ENCODE results near the gene PCSK5.

The PCSK5 gene

DNA sequence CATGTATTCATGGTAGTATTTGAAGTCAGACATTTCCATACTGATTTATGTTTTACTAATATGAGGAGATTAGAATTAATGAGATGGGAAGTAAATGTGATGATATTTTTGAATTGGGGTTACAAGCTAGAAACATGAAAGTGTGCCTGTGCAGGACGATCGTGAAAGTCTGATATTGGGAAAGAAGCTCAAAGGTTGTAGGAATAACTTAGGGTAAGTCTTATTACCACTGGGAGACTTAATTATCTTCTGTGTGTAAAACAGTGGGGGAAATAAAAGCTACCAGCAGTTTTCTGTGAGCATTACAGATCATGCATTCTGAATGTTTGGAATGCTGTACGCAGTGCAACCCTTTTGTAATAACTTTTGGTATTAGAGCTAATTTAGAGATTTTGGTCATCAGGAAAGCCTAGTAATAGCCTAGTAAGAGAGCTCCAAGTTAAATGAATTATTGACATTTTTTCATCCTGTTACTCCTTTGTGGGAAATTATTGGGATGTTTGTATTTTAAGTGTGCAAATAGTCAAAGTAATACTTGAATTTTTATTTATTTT is 153.9 kb downstream of the PCSK5 start:
- Histone ChIP-seq H2AFZ (ENCODE audit: low read depth, low read length) (no peak overlapping the region), H3K27me3 (ENCODE audit: insufficient read depth, low read length, poor library complexity) (no peaks in the 10 kb centered on the region), H3K4me1 (ENCODE audit: insufficient read depth, low read length) (no peaks in the 10 kb centered on the region), H3K4me2 (ENCODE audit: insufficient read depth, low read length) (no peak overlapping the region), H3K4me3 (ENCODE audit: low read depth in 1 of 2, low read length in 2 of 2) (no peak overlapping the region), H3K79me2 (ENCODE audit: insufficient read depth, low read length) (no peaks in the 10 kb centered on the region), H3K9ac (ENCODE audit: low read depth, low read length) (no peak overlapping the region), H3K36me3 (ENCODE audit: insufficient read depth, low read length) (peaks cover 6% of the 10 kb centered on the region; the same call in 1 of the 2 replicates), H3K27ac (ENCODE audit: low read length) (no peak overlapping the region), H4K20me1 (ENCODE audit: insufficient read depth, low read length) (no peaks in the 10 kb centered on the region), H3K9me3 (ENCODE audit: insufficient read depth, low read length, severe bottlenecking) (no peaks in the 10 kb centered on the region)
- no peak for TF ChIP-seq EZH2 (IDR thresholded peaks at IDR 0.05; ENCODE audit: borderline replicate concordance, low read depth, low read length, severe bottlenecking)
- TF ChIP-seq, protein P1, sequence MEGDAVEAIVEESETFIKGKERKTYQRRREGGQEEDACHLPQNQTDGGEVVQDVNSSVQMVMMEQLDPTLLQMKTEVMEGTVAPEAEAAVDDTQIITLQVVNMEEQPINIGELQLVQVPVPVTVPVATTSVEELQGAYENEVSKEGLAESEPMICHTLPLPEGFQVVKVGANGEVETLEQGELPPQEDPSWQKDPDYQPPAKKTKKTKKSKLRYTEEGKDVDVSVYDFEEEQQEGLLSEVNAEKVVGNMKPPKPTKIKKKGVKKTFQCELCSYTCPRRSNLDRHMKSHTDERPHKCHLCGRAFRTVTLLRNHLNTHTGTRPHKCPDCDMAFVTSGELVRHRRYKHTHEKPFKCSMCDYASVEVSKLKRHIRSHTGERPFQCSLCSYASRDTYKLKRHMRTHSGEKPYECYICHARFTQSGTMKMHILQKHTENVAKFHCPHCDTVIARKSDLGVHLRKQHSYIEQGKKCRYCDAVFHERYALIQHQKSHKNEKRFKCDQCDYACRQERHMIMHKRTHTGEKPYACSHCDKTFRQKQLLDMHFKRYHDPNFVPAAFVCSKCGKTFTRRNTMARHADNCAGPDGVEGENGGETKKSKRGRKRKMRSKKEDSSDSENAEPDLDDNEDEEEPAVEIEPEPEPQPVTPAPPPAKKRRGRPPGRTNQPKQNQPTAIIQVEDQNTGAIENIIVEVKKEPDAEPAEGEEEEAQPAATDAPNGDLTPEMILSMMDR (IDR thresholded peaks at IDR 0.05; ENCODE audit: borderline replicate concordance, extremely low read depth, low read length, poor library complexity, severe bottlenecking): no peak
- ATAC-seq (ENCODE audit: insufficient read depth, low read depth): no peak
- DNase-seq: no peak

DNA sequence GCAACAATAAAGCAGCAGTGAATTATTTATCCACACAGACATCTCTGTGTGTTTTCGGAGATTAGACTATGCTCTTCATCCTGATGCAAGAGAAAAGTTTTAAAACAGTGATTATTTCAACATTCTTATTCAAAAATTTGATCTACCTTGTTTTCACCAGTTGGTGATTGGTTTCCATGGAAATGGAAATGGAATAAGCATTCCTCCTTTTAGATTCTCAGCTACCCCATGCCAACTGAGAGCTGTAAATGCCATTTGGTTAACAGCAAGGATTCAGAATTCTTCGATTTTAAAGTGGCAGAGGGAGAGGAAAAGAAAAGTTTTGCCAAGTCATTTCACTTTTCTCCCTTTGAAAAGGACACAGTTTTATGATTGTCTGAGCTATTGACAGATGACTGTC is 154.7 kb downstream of the PCSK5 start:
- no peak for TF ChIP-seq EZH2 (IDR thresholded peaks at IDR 0.05; ENCODE audit: borderline replicate concordance, low read depth, low read length, severe bottlenecking)
- TF ChIP-seq, protein P1 (IDR thresholded peaks at IDR 0.05; ENCODE audit: borderline replicate concordance, extremely low read depth, low read length, poor library complexity, severe bottlenecking): no peak

DNA sequence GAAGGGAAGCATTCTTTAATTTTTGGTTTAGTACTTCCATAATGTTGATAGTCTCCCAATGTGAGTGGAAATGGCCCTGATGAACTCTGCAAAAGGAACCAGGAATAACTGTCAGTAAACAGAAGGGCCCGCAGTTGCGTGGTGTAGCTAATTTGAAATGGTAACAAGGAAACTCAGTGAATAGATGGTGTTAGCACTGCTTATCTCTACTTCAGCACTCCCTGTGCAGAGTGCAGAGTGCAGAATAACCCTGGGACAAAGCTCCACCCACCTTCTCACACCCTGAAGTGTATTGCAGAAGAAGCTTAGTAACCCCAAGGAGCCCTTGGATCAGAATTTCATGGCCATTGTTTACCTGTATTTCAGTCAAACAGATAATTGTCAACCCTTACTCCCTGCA is 158.9 kb downstream of the PCSK5 start:
- H3K4me2 ChIP-seq (ENCODE audit: insufficient read depth, low read length): no peak overlapping the region
- no peak overlapping the region for H2AFZ ChIP-seq (ENCODE audit: low read depth, low read length)
- no peaks in the 10 kb centered on the region for H3K79me2 ChIP-seq (ENCODE audit: insufficient read depth, low read length)
- TF ChIP-seq, protein P1 (IDR thresholded peaks at IDR 0.05; ENCODE audit: borderline replicate concordance, extremely low read depth, low read length, poor library complexity, severe bottlenecking): no peak
- TF ChIP-seq EZH2 (IDR thresholded peaks at IDR 0.05; ENCODE audit: borderline replicate concordance, low read depth, low read length, severe bottlenecking): no peak
- H4K20me1 ChIP-seq (ENCODE audit: insufficient read depth, low read length): no peaks in the 10 kb centered on the region
- H3K4me1 ChIP-seq (ENCODE audit: insufficient read depth, low read length): no peaks in the 10 kb centered on the region
- no peak overlapping the region for H3K9ac ChIP-seq (ENCODE audit: low read depth, low read length)
- ATAC-seq (ENCODE audit: insufficient read depth, low read depth) (no peak), DNase-seq (no peak)
- H3K27ac ChIP-seq (ENCODE audit: low read length): no peak overlapping the region
- H3K4me3 ChIP-seq (ENCODE audit: low read depth in 1 of 2, low read length in 2 of 2): no peak overlapping the region
- no peaks in the 10 kb centered on the region; the same call in 1 of the 2 replicates for H3K36me3 ChIP-seq (ENCODE audit: insufficient read depth, low read length)
- no peaks in the 10 kb centered on the region for H3K9me3 ChIP-seq (ENCODE audit: insufficient read depth, low read length, severe bottlenecking)
- no peaks in the 10 kb centered on the region for H3K27me3 ChIP-seq (ENCODE audit: insufficient read depth, low read length, poor library complexity)

More for the DNA sequence above, 154.7 kb downstream of the PCSK5 start:
- H4K20me1 ChIP-seq (ENCODE audit: insufficient read depth, low read length): no peaks in the 10 kb centered on the region
- no peak overlapping the region for H3K27ac ChIP-seq (ENCODE audit: low read length)
- H3K4me3 ChIP-seq (ENCODE audit: low read depth in 1 of 2, low read length in 2 of 2): no peak overlapping the region
- no peaks in the 10 kb centered on the region for H3K4me1 ChIP-seq (ENCODE audit: insufficient read depth, low read length)
- ATAC-seq (ENCODE audit: insufficient read depth, low read depth): no peak
- H3K4me2 ChIP-seq (ENCODE audit: insufficient read depth, low read length): no peak overlapping the region
- no peaks in the 10 kb centered on the region for H3K9me3 ChIP-seq (ENCODE audit: insufficient read depth, low read length, severe bottlenecking)
- no peak overlapping the region for H3K9ac ChIP-seq (ENCODE audit: low read depth, low read length)
- no peak overlapping the region for H2AFZ ChIP-seq (ENCODE audit: low read depth, low read length)
- no peaks in the 10 kb centered on the region for H3K79me2 ChIP-seq (ENCODE audit: insufficient read depth, low read length)
- peaks cover 6% of the 10 kb centered on the region; the same call in 1 of the 2 replicates for H3K36me3 ChIP-seq (ENCODE audit: insufficient read depth, low read length)
- DNase-seq: no peak
- H3K27me3 ChIP-seq (ENCODE audit: insufficient read depth, low read length, poor library complexity): no peaks in the 10 kb centered on the region

Measured in DND-41 (cell line).